ENCODE measurements around the gene COG5. TPM values are rescaled to one million over a fixed set of nuclear protein-coding genes. Genes with fewer than 3 reads are reported as not detected.

The COG5 gene
- total and polyA plus RNA-seq, 10 of the 15 experiments (the other 5 are each of a cell fraction or from before 2014, with no cell fraction given): 5.5 to 27.9 (median 15.6) TPM

DNA sequence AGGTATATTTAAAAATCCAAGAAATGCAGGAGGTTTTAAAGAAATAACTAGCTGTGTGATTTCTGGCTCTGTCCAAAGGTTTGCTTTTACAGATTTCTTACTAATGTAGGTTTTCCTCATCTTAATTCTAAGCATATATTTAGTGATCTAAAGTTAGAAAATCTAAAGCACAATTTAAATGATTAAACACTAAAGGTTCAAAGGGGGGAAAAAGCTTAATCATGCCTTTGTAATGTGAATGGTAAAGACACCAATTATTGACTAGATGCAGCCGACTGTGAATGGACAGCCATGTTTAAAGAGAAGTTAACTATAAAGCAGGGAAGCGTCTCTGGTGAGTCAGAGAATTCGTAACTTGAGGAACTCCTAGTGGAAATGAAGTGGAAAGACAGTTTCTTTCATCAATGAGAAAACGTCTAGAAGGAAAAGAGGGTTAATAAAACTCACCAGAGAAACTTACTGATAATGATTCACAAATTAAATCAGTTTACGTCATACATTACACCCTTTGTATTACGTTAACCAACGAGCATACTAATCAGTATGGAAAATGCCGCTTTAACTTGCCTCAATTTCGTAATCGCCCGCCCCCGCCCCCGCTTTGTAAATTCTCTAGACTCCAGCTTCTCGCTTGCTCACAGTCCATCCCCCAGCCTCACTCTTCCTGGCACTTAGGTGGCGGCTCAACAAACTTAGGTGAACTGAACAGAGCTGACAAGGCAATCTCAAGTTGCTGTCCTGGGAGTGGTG is 396.1 kb downstream of the COG5 start (continued):
- TF ChIP-seq, protein P1, sequence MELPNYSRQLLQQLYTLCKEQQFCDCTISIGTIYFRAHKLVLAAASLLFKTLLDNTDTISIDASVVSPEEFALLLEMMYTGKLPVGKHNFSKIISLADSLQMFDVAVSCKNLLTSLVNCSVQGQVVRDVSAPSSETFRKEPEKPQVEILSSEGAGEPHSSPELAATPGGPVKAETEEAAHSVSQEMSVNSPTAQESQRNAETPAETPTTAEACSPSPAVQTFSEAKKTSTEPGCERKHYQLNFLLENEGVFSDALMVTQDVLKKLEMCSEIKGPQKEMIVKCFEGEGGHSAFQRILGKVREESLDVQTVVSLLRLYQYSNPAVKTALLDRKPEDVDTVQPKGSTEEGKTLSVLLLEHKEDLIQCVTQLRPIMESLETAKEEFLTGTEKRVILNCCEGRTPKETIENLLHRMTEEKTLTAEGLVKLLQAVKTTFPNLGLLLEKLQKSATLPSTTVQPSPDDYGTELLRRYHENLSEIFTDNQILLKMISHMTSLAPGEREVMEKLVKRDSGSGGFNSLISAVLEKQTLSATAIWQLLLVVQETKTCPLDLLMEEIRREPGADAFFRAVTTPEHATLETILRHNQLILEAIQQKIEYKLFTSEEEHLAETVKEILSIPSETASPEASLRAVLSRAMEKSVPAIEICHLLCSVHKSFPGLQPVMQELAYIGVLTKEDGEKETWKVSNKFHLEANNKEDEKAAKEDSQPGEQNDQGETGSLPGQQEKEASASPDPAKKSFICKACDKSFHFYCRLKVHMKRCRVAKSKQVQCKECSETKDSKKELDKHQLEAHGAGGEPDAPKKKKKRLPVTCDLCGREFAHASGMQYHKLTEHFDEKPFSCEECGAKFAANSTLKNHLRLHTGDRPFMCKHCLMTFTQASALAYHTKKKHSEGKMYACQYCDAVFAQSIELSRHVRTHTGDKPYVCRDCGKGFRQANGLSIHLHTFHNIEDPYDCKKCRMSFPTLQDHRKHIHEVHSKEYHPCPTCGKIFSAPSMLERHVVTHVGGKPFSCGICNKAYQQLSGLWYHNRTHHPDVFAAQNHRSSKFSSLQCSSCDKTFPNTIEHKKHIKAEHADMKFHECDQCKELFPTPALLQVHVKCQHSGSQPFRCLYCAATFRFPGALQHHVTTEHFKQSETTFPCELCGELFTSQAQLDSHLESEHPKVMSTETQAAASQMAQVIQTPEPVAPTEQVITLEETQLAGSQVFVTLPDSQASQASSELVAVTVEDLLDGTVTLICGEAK (IDR thresholded peaks at IDR 0.05; ENCODE audit: borderline replicate concordance): peak; percentile 52; the same call in 1 of the 2 replicates
- TF ChIP-seq STAT3 (IDR thresholded peaks at IDR 0.05; ENCODE audit: low read depth, low read length): no peak
- TF ChIP-seq, protein P2, sequence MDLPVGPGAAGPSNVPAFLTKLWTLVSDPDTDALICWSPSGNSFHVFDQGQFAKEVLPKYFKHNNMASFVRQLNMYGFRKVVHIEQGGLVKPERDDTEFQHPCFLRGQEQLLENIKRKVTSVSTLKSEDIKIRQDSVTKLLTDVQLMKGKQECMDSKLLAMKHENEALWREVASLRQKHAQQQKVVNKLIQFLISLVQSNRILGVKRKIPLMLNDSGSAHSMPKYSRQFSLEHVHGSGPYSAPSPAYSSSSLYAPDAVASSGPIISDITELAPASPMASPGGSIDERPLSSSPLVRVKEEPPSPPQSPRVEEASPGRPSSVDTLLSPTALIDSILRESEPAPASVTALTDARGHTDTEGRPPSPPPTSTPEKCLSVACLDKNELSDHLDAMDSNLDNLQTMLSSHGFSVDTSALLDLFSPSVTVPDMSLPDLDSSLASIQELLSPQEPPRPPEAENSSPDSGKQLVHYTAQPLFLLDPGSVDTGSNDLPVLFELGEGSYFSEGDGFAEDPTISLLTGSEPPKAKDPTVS (IDR thresholded peaks at IDR 0.05; ENCODE audit: low read depth, low read length): no peak
- TF ChIP-seq TCF7 (IDR thresholded peaks at IDR 0.05; ENCODE audit: borderline replicate concordance): no peak
- no peak for TF ChIP-seq SP1 (IDR thresholded peaks at IDR 0.05; ENCODE audit: low read depth, low read length)
- TF ChIP-seq CBX3 (IDR thresholded peaks at IDR 0.05; ENCODE audit: borderline replicate concordance, low read depth): no peak
- no peak for TF ChIP-seq EED (IDR thresholded peaks at IDR 0.05; ENCODE audit: low read depth)
- no peak for TF ChIP-seq BHLHE40 (IDR thresholded peaks at IDR 0.05; ENCODE audit: borderline replicate concordance in 1 of 2, low read depth in 2 of 2, low read length in 1 of 2)
- no peak for TF ChIP-seq NR2C1 (IDR thresholded peaks at IDR 0.05)
- TF ChIP-seq, protein P3, sequence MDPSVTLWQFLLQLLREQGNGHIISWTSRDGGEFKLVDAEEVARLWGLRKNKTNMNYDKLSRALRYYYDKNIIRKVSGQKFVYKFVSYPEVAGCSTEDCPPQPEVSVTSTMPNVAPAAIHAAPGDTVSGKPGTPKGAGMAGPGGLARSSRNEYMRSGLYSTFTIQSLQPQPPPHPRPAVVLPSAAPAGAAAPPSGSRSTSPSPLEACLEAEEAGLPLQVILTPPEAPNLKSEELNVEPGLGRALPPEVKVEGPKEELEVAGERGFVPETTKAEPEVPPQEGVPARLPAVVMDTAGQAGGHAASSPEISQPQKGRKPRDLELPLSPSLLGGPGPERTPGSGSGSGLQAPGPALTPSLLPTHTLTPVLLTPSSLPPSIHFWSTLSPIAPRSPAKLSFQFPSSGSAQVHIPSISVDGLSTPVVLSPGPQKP (IDR thresholded peaks at IDR 0.05; ENCODE audit: low read depth, low read length): no peak
- TF ChIP-seq BACH1 (IDR thresholded peaks at IDR 0.05; ENCODE audit: borderline replicate concordance): no peak
- TF ChIP-seq, protein P4, sequence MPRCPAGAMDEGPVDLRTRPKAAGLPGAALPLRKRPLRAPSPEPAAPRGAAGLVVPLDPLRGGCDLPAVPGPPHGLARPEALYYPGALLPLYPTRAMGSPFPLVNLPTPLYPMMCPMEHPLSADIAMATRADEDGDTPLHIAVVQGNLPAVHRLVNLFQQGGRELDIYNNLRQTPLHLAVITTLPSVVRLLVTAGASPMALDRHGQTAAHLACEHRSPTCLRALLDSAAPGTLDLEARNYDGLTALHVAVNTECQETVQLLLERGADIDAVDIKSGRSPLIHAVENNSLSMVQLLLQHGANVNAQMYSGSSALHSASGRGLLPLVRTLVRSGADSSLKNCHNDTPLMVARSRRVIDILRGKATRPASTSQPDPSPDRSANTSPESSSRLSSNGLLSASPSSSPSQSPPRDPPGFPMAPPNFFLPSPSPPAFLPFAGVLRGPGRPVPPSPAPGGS (IDR thresholded peaks at IDR 0.05; ENCODE audit: borderline replicate concordance, insufficient read depth, low read depth, low read length, poor library complexity, severe bottlenecking): no peak
- no peak for TF ChIP-seq NFXL1 (IDR thresholded peaks at IDR 0.05; ENCODE audit: borderline replicate concordance)
- TF ChIP-seq ZNF24 (IDR thresholded peaks at IDR 0.05): no peak
- TF ChIP-seq KDM1A (IDR thresholded peaks at IDR 0.05; ENCODE audit: borderline replicate concordance): no peak
- no peak for TF ChIP-seq TBL1XR1 (IDR thresholded peaks at IDR 0.05; ENCODE audit: low read depth, low read length)
- no peak for TF ChIP-seq WRNIP1 (IDR thresholded peaks at IDR 0.05; ENCODE audit: borderline replicate concordance, low read depth, low read length)
- TF ChIP-seq, protein P5, sequence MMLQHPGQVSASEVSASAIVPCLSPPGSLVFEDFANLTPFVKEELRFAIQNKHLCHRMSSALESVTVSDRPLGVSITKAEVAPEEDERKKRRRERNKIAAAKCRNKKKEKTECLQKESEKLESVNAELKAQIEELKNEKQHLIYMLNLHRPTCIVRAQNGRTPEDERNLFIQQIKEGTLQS (IDR thresholded peaks at IDR 0.05; ENCODE audit: borderline replicate concordance, extremely low read depth, low read depth, low read length): no peak
- no peak for TF ChIP-seq FOXK2 (IDR thresholded peaks at IDR 0.05)
